HG03108 (cell line): ENCODE results near the gene CCDC149.

Source experiments
- ATAC-seq: cut with Tn5 transposase; IDR thresholded peaks from one replicate; pipeline ENCODE4 v1.9.1; 2021; ENCODE audit warnings: moderate library complexity; ENCODE audit not compliant: unreplicated experiment

CCDC149 gene

GRCh38 chr4:24845132-24845531 is 67.7 kb downstream of the CCDC149 start:
- no peak for ATAC-seq

GRCh38 chr4:24843096-24843495 is 69.7 kb downstream of the CCDC149 start:
- ATAC-seq, result no peak

- no peak for ATAC-seq
Measured at GRCh38 chr4:24842356-24842755, 70.5 kb downstream of the CCDC149 start.

- ATAC-seq, result no peak
Measured at GRCh38 chr4:24840826-24841543, 71.9 kb downstream of the CCDC149 start.

GRCh38 chr4:24840362-24840761 is 72.5 kb downstream of the CCDC149 start:
- ATAC-seq, result no peak

GRCh38 chr4:24837781-24838180 is 75.1 kb downstream of the CCDC149 start:
- no peak for ATAC-seq

GRCh38 chr4:24837336-24837735 is 75.5 kb downstream of the CCDC149 start:
- no peak for ATAC-seq

GRCh38 chr4:24836661-24837242 is 76.1 kb downstream of the CCDC149 start:
- no peak for ATAC-seq

- no peak for ATAC-seq
Measured at GRCh38 chr4:24835696-24836095, 77.1 kb downstream of the CCDC149 start.

GRCh38 chr4:24831637-24832036 is 81.2 kb downstream of the CCDC149 start:
- no peak for ATAC-seq

- ATAC-seq, result no peak
Measured at GRCh38 chr4:24824720-24825119, 88.1 kb downstream of the CCDC149 start.

GRCh38 chr4:24820541-24820940 is 92.3 kb downstream of the CCDC149 start:
- ATAC-seq, result no peak

- no peak for ATAC-seq
Measured at GRCh38 chr4:24816797-24817196, 96.0 kb downstream of the CCDC149 start.

- ATAC-seq, result no peak
Measured at GRCh38 chr4:24813732-24814131, 99.1 kb downstream of the CCDC149 start.

GRCh38 chr4:24810871-24811631 is 101.8 kb downstream of the CCDC149 start:
- ATAC-seq, result no peak

GRCh38 chr4:24809815-24810405 is 102.9 kb downstream of the CCDC149 start:
- ATAC-seq, result no peak

- ATAC-seq, result no peak
Measured at GRCh38 chr4:24809376-24809775, 103.5 kb downstream of the CCDC149 start.

GRCh38 chr4:24808955-24809354 is 103.9 kb downstream of the CCDC149 start:
- no peak for ATAC-seq

GRCh38 chr4:24808261-24808660 is 104.6 kb downstream of the CCDC149 start:
- ATAC-seq, result no peak

GRCh38 chr4:24807611-24808010 is 105.2 kb downstream of the CCDC149 start:
- no peak for ATAC-seq

GRCh38 chr4:24806206-24806990 is 106.4 kb downstream of the CCDC149 start:
- no peak for ATAC-seq
